ENCODE results near the gene PRKAR1B. TPM values are rescaled to one million over a fixed set of nuclear protein-coding genes. Genes with fewer than 3 reads are reported as not detected.

The PRKAR1B gene
- total RNA-seq, 1 experiment from 2014 or later: 43.3 TPM

- no peak overlapping the region for H3T11ph ChIP-seq (ENCODE audit: low read length)
- H3K4me2 ChIP-seq (ENCODE audit: insufficient read depth, insufficient read length, low read length): no peak overlapping the region
- no peak overlapping the region for H2AFZ ChIP-seq (ENCODE audit: low read length)
- H3K14ac ChIP-seq (ENCODE audit: insufficient read depth, low read length): no peak overlapping the region
- no CpG with 5 or more reads among the region's 9 CpGs for WGBS (ENCODE audit: extremely low coverage, insufficient read length, low lambda C conversion rate)
- H3K4ac ChIP-seq (ENCODE audit: low read depth, low read length): no peak overlapping the region
- DNase-seq: no peak
- Mint-ChIP-seq H3K9me3 (peaks cover 33 to 36% of the 10 kb centered on the region in 2 experiments), H3K4me1 (no peaks in the 10 kb centered on the region), H3K4me3 (no peak overlapping the region), H3K36me3 (ENCODE audit: insufficient read depth in 1 of 3, low read depth in 3 of 3) (peaks cover 53 to 72% (median 66%) of the 10 kb centered on the region in 3 experiments), H3K27ac (no peak overlapping the region), H3K27me3 (ENCODE audit: low read depth) (no peaks in the 10 kb centered on the region; the same call in 1 of the 2 replicates)
- H3K23me2 ChIP-seq (ENCODE audit: insufficient read length, low read depth, low read length, poor library complexity, severe bottlenecking): no peaks in the 10 kb centered on the region
- H3K79me1 ChIP-seq (ENCODE audit: insufficient read depth, low read depth, low read length, poor library complexity, severe bottlenecking): peaks cover 6% of the 10 kb centered on the region
- no peak overlapping the region for H3K27ac ChIP-seq (ENCODE audit: insufficient read length, low read depth, low read length)
- H2BK20ac ChIP-seq (ENCODE audit: low read depth, low read length, poor library complexity, severe bottlenecking): no peak overlapping the region
- H4K8ac ChIP-seq (replicated peaks; ENCODE audit: insufficient read length, low read depth, low read length): no peak overlapping the region
- H2BK15ac ChIP-seq (ENCODE audit: low read depth, low read length): no peak overlapping the region
- H3K9me3 ChIP-seq (ENCODE audit: control insufficient read depth, low read depth, low read length): peaks cover 7% of the 10 kb centered on the region
- no peak overlapping the region for H3K18ac ChIP-seq (ENCODE audit: insufficient read length, low read depth, low read length)
- no peak overlapping the region for H3K23ac ChIP-seq (ENCODE audit: insufficient read length, low read depth, low read length)
- H4K91ac ChIP-seq (ENCODE audit: insufficient read length, low read depth, low read length): no peak overlapping the region
- H2BK5ac ChIP-seq (ENCODE audit: insufficient read length, low read length): no peak overlapping the region
- H3K9ac ChIP-seq (ENCODE audit: extremely low read depth, insufficient read length, low read length): no peak overlapping the region
- H3K56ac ChIP-seq (ENCODE audit: insufficient read length, low read depth, low read length): no peak overlapping the region
- H3K79me2 ChIP-seq (ENCODE audit: insufficient read depth, low read length): no peaks in the 10 kb centered on the region; the same call in 1 of the 2 replicates
- H2BK12ac ChIP-seq (ENCODE audit: insufficient read length, low read depth, low read length): no peak overlapping the region
- no peaks in the 10 kb centered on the region for H3K27me3 ChIP-seq (ENCODE audit: insufficient read depth, low read length)
- TF ChIP-seq CTCF (conservative IDR thresholded peaks at IDR 0.05): no peak
- no peak overlapping the region for H2BK120ac ChIP-seq (ENCODE audit: low read depth, low read length, poor library complexity, severe bottlenecking)
- H4K5ac ChIP-seq (ENCODE audit: insufficient read length, low read depth, low read length): no peak overlapping the region
- H2AK5ac ChIP-seq (ENCODE audit: insufficient read length, low read length): no peak overlapping the region
- no peaks in the 10 kb centered on the region for H3K4me1 ChIP-seq (ENCODE audit: insufficient read depth, low read length)
- no peaks in the 10 kb centered on the region for H4K20me1 ChIP-seq (ENCODE audit: control insufficient read depth, insufficient read depth, insufficient read length)
Observed at GRCh38 chr7:684416-684815, 42.7 kb downstream of the PRKAR1B start.
